Endodermal cell (in vitro differentiated cells): ENCODE measurements around the gene TBXA2R. TPM values are rescaled to one million over a fixed set of nuclear protein-coding genes. Genes with fewer than 3 reads are reported as not detected.

ENCODE experiments used
- DNase-seq: peaks from one replicate; pipeline ENCODE4 v3.0.0-alpha.2; 2017
- H3K27ac ChIP-seq: 2 replicates; pipeline ENCODE4 v1.5.1; 2013; ENCODE audit warnings: mild to moderate bottlenecking, low read depth, low read length, moderate library complexity
- H3K27me3 ChIP-seq: 2 replicates; pipeline ENCODE4 v1.6.1; 2013; ENCODE audit warnings: mild to moderate bottlenecking, low read length, moderate library complexity; ENCODE audit not compliant: insufficient read depth, control insufficient read depth, poor library complexity, severe bottlenecking
- H3K36me3 ChIP-seq: 2 replicates; pipeline ENCODE4 v1.7.0; 2013; ENCODE audit warnings: mild to moderate bottlenecking, low read length, moderate library complexity; ENCODE audit not compliant: control insufficient read depth, insufficient read depth
- H3K4me1 ChIP-seq: one replicate; pipeline ENCODE4 v1.7.0; 2013; ENCODE audit warnings: low read length; ENCODE audit not compliant: control insufficient read depth, insufficient read depth
- H3K4me3 ChIP-seq: 2 replicates; pipeline ENCODE4 v1.5.1; 2013; ENCODE audit warnings: mild to moderate bottlenecking, low read length, moderate library complexity
- H3K9ac ChIP-seq: 2 replicates; pipeline ENCODE4 v1.6.1; 2013; ENCODE audit warnings: mild to moderate bottlenecking, low read length, moderate library complexity; ENCODE audit not compliant: poor library complexity, severe bottlenecking; ENCODE audit errors: extremely low read depth
- H3K9me3 ChIP-seq: 2 replicates; pipeline ENCODE4 v1.6.1; 2013; ENCODE audit warnings: mild to moderate bottlenecking, low read length, moderate library complexity; ENCODE audit not compliant: control insufficient read depth
- H3K27ac Mint-ChIP-seq: 2 replicates; pipeline ENCODE4 v1.8.0; 2020; ENCODE audit warnings: mixed read lengths
- H3K27me3 Mint-ChIP-seq: 2 replicates; pipeline ENCODE4 v1.8.0; 2021; ENCODE audit warnings: mild to moderate bottlenecking, mixed read lengths; ENCODE audit not compliant: insufficient read depth
- H3K36me3 Mint-ChIP-seq: 2 replicates; pipeline ENCODE4 v1.8.0; 2020; ENCODE audit warnings: low read depth, mixed read lengths
- H3K4me1 Mint-ChIP-seq: 2 replicates; pipeline ENCODE4 v1.8.0; 2020; ENCODE audit warnings: mixed read lengths
- H3K4me3 Mint-ChIP-seq: 2 replicates; pipeline ENCODE4 v1.8.0; 2020; ENCODE audit warnings: mild to moderate bottlenecking, moderate library complexity, mixed read lengths
- H3K9me3 Mint-ChIP-seq: 2 replicates; pipeline ENCODE4 v1.8.0; 2020; ENCODE audit warnings: mild to moderate bottlenecking, mixed read lengths
- CTCF ChIP-seq: fragments of 200-600 bp; sonication (generic); conservative IDR thresholded peaks from 2 replicates; pipeline ENCODE4 v1.5.0; 2021; ENCODE audit warnings: antibody characterized with exemption, mild to moderate bottlenecking
- WGBS, 2 experiments: methylation state at CpG; one replicate each; pipeline versions ENCODE4 v1.1.5 to v1.1.7; 2013; ENCODE audit warnings: missing lambda C conversion rate in 2 of 2, mixed read lengths in 1 of 2; ENCODE audit not compliant: insufficient coverage in 1 of 2, insufficient read length in 1 of 2; 5-methylcytosine and 5-hydroxymethylcytosine counted together
- total RNA-seq, 2 donors: library from RNA; stranded (reverse); fragmentation: NEBNext Ultra II Directional in 1 of 2; extraction: Animal tissue kit (Norgen Biotek cat#: 25700) in 1 of 2; gene quantifications; 2 replicates in 1 of 2; 3 replicates in 1 of 2; pipeline ENCODE4 v1.2.1, GENCODE V29; 2021

Gene TBXA2R
- total RNA-seq, 2 donors from 2014 or later = 0.29 to 0.42 TPM

- Histone ChIP-seq H3K9me3 (no peaks in the 10 kb centered on the region), H3K36me3 (peaks cover 14% of the 10 kb centered on the region), H3K27me3 (no peaks in the 10 kb centered on the region), H3K4me3 (no peak overlapping the region), H3K9ac (no peak overlapping the region), H3K4me1 (no peaks in the 10 kb centered on the region), H3K27ac (no peak overlapping the region)
- no peak for DNase-seq
- no peak for TF ChIP-seq CTCF
- H3K9me3 Mint-ChIP-seq = no peaks in the 10 kb centered on the region
- H3K4me3 Mint-ChIP-seq = no peak overlapping the region
- H3K4me1 Mint-ChIP-seq = no peaks in the 10 kb centered on the region
- no peaks in the 10 kb centered on the region for H3K27me3 Mint-ChIP-seq
- no peak overlapping the region for H3K27ac Mint-ChIP-seq
- H3K36me3 Mint-ChIP-seq = peaks cover 16% of the 10 kb centered on the region
- WGBS, 2 experiments = 91 to 95% methylated on average over 6 to 10 of the region's 10 CpGs
These were observed 56.9 kb downstream of the TBXA2R start for GRCh38 chr19:3549816-3550215.

GRCh38 chr19:3548606-3549005 lies 58.1 kb downstream of the TBXA2R start:
- H3K27ac Mint-ChIP-seq = no peak overlapping the region
- H3K4me1 ChIP-seq = no peaks in the 10 kb centered on the region
- no peaks in the 10 kb centered on the region for H3K9me3 ChIP-seq
- no peak for DNase-seq
- H3K36me3 Mint-ChIP-seq = peaks cover 14% of the 10 kb centered on the region
- H3K36me3 ChIP-seq = peaks cover 14% of the 10 kb centered on the region
- WGBS, 2 experiments = 90 to 91% methylated on average over 14 of the region's 14 CpGs
- H3K4me3 Mint-ChIP-seq = no peak overlapping the region
- H3K27ac ChIP-seq = no peak overlapping the region
- no peak overlapping the region for H3K9ac ChIP-seq
- H3K27me3 ChIP-seq = no peaks in the 10 kb centered on the region
- no peak overlapping the region for H3K4me3 ChIP-seq
- no peaks in the 10 kb centered on the region for H3K4me1 Mint-ChIP-seq
- H3K9me3 Mint-ChIP-seq = no peaks in the 10 kb centered on the region
- no peaks in the 10 kb centered on the region for H3K27me3 Mint-ChIP-seq
- TF ChIP-seq CTCF = no peak

GRCh38 chr19:3547767-3548282 lies 58.9 kb downstream of the TBXA2R start:
- 94 to 96% methylated on average over 28 to 36 of the region's 36 CpGs for WGBS, 2 experiments
- no peaks in the 10 kb centered on the region for H3K4me1 Mint-ChIP-seq

More at GRCh38 chr19:3547767-3548282, 58.9 kb downstream of the TBXA2R start:
- no peaks in the 10 kb centered on the region for H3K9me3 Mint-ChIP-seq
- Histone ChIP-seq H3K9ac (no peak overlapping the region), H3K4me3 (no peak overlapping the region), H3K27me3 (no peaks in the 10 kb centered on the region), H3K9me3 (no peaks in the 10 kb centered on the region), H3K36me3 (peaks cover 14% of the 10 kb centered on the region), H3K27ac (no peak overlapping the region), H3K4me1 (no peaks in the 10 kb centered on the region)
- H3K36me3 Mint-ChIP-seq = peaks cover 14% of the 10 kb centered on the region
- no peak overlapping the region for H3K27ac Mint-ChIP-seq
- H3K27me3 Mint-ChIP-seq = no peaks in the 10 kb centered on the region
- H3K4me3 Mint-ChIP-seq = no peak overlapping the region
- TF ChIP-seq CTCF = no peak
- DNase-seq = no peak
